GM19455 (cell line): Measurements from ENCODE around the gene GRIK5.
"Not testable (repeated sequence)": the region's sequence is repeated elsewhere in the genome, so short reads cannot be mapped to it uniquely, and the experiment has no call there.

Experiments used
- ATAC-seq: cut with Tn5 transposase; IDR thresholded peaks from one replicate; pipeline ENCODE4 v1.9.1; 2021; ENCODE audit not compliant: unreplicated experiment

GRIK5 gene

GRCh38 chr19:41991925-41992569 is 78.0 kb downstream of the GRIK5 start:
- not testable (repeated sequence) for ATAC-seq

GRCh38 chr19:41991025-41991424 is 79.0 kb downstream of the GRIK5 start:
- ATAC-seq = no peak

GRCh38 chr19:41990615-41991014 is 79.4 kb downstream of the GRIK5 start:
- ATAC-seq = no peak

- ATAC-seq = no peak
These were observed 80.0 kb downstream of the GRIK5 start for GRCh38 chr19:41990028-41990427.

GRCh38 chr19:41988947-41989346 is 81.1 kb downstream of the GRIK5 start:
- no peak for ATAC-seq

GRCh38 chr19:41987141-41987860 is 82.7 kb downstream of the GRIK5 start:
- no peak for ATAC-seq

GRCh38 chr19:41984961-41985360 is 85.0 kb downstream of the GRIK5 start:
- no peak for ATAC-seq

GRCh38 chr19:41981724-41982123 is 88.3 kb downstream of the GRIK5 start:
- no peak for ATAC-seq

- no peak for ATAC-seq
These were observed 91.5 kb downstream of the GRIK5 start for GRCh38 chr19:41978470-41978869.

- no peak for ATAC-seq
These were observed 92.1 kb downstream of the GRIK5 start for GRCh38 chr19:41977916-41978315.

- no peak for ATAC-seq
These were observed 95.4 kb downstream of the GRIK5 start for GRCh38 chr19:41974652-41975051.

- ATAC-seq = no peak
These were observed 98.6 kb downstream of the GRIK5 start for GRCh38 chr19:41971363-41971762.

GRCh38 chr19:41969772-41970458 is 100.1 kb downstream of the GRIK5 start:
- no peak for ATAC-seq

GRCh38 chr19:41968751-41969595 is 101.0 kb downstream of the GRIK5 start:
- ATAC-seq = no peak

- no peak for ATAC-seq
These were observed 102.8 kb downstream of the GRIK5 start for GRCh38 chr19:41967054-41967783.

GRCh38 chr19:41965106-41965505 is 104.9 kb downstream of the GRIK5 start:
- ATAC-seq = no peak

- ATAC-seq = no peak
These were observed 109.0 kb downstream of the GRIK5 start for GRCh38 chr19:41960973-41961372.

- peak; percentile 69 for ATAC-seq
These were observed 110.7 kb downstream of the GRIK5 start, which contains the start of gene RABAC1 for GRCh38 chr19:41959056-41960053. Gene RABAC1 (minus strand): TSS chr19:41959321. CDS start chr19:41959292, 29 bp downstream.

GRCh38 chr19:41958367-41959055 is 111.5 kb downstream of the GRIK5 start:
- peak; percentile 45 for ATAC-seq
